NCI-H2196 treated with DMSO at 0.1 percent for 48 hours (cell line): ENCODE measurements around the gene TYW5.

Source experiments
- DNase-seq: peaks from one replicate; lab custom pipeline; 2025; ENCODE audit not compliant: unreplicated experiment; lab: John Stamatoyannopoulos, UW

Gene TYW5

GRCh38 chr2:199955339-199956061 is at the start of gene TYW5, which contains the start of gene MAIP1:
TYW5 (minus strand) TSS chr2:199955491; CDS start chr2:199955470, 21 bp downstream.
MAIP1 (plus strand) TSS chr2:199955582; CDS start chr2:199955799, 217 bp downstream.
- peak; percentile 66 for DNase-seq

GRCh38 chr2:200003444-200003843 is 48.2 kb upstream of the TYW5 start:
- no peak for DNase-seq

DNA sequence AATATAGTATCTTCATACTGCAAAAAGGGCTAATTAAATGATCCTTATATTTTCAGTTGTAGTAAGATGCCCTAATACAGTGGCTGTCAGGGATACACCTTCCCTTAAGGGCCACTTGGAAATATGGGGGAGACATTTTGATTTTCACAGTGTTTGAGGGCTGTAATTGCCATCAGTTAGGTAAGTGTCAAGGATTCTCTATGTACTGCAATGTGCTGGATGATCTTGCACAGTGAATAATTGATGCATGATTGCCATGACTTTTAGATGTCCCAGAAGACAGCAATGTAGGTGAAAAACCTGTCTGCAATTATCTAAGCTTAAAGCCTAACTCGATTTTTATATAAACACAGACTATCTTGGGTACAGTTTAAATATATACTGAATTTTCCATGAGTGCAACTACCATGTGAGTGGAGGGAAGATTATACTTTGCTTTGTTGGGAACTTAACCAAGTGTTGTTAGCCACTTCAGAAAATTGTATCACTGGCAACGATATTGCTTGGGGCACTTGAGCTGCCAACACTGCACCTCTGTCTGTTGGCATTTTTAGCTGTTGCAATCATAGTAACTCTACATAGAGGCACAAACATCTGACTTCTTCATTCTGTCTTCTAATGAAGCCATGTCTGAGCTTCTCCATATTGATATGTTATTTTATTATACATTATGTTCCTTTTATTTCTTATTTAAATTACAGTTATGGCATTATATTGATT is 45.3 kb upstream of the TYW5 start:
- no peak for DNase-seq

DNA sequence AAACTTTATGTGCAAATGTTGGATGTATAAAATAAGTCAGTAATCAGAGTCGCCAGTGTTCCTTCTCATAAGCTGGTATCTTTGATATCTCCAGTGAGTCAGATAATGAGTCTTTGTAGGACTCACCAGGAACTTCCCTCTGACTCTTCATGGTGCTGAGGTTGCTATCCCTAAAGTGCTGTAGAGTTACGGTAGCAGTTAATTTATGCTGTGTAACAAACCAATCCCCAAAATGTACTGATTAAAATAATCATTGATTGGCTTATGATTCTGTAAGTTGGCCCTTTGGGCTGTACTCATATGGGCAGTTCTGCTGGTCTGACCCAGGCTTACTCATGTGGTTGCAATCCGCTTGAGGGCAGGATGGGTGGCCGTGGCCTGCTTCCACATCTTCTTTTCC is 43.9 kb upstream of the TYW5 start:
- DNase-seq, result no peak

- no peak for DNase-seq
Measured at GRCh38 chr2:199997296-199997695, 42.0 kb upstream of the TYW5 start.

DNA sequence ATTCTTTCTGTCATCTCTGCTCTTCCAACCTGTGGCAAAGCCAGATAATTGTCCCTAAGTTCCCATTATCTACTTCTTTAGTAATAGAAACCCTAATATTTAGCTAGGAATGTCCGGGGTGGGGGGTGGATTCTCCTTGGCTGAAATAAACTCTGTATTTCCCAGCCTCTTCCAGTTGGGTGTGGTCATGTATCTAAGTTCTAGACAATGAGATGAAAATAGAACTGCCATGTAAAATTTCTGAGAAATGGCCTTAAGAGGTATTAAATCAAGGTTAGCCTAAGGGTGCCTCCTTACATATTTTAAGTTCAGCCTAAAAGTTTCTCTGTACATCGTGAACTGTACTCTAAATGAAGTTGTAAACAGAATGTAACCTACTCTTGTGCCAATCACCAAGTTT is 39.6 kb upstream of the TYW5 start:
- DNase-seq, result no peak

- no peak for DNase-seq
Measured at GRCh38 chr2:199994371-199994770, 39.1 kb upstream of the TYW5 start.

- DNase-seq, result no peak
Measured at GRCh38 chr2:199992296-199992695, 37.0 kb upstream of the TYW5 start.

DNA sequence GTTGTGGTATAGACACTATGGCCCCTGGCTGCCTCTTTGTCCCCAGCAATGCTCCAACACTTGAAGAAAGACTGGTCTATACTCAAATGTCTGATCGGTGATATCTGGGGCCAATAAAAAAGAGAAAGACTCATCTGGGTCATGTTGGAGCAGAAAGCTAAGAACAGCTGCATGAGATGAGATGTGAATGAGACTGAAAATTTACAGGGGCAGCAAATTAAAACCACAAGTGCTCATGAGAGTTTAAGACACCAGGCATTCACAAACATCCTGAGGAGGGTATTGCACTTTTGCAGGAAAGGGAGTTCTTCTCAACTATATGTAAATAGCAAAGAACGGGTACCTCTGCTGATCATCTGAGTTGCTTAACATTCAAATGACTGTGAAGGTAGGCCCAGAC is 36.4 kb upstream of the TYW5 start:
- DNase-seq, result no peak

- DNase-seq, result no peak
Measured at GRCh38 chr2:199989822-199990221, 34.5 kb upstream of the TYW5 start.

DNA sequence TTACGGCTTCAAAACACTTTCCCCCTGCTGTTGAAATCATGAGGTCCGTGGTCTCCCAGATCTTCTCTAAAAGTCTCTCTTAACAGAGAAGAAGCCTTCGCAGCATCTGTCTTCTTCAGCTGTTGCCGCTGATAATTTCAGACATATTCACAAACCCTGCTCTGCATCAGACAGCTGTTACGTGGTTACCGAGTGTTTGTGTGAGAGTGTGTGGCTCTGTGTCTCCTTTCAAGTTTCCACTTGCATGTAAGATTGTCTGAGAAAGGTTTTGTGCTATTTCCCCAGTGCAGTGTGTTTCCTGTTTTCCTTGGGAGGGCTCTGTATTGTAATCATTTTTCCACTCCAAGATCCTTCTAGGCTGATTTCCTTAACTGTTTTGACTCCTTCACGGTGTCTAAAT is 32.9 kb upstream of the TYW5 start:
- no peak for DNase-seq

DNA sequence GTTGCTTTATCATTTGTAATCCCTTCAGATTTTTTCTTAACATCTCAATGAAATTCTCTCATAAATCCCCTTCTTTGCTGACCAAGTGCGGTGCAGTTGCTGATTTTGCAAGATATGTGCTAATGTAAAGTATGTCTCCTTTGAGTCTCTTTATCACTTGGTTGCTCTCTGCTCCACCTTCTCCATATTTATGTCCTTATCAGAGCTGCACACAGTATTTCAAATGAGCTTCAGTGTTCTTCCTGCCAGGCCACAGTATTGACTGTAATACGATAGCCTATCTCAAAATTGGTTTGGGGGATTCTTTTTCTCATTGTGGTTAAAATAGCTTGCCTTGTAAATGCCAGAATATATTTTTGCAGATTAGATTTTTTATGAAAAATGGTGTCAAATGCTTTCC is 32.3 kb upstream of the TYW5 start:
- DNase-seq, result no peak

- peak; percentile 18 for DNase-seq
Measured at GRCh38 chr2:199985625-199986207, 30.4 kb upstream of the TYW5 start.

GRCh38 chr2:199984755-199985154 is 29.5 kb upstream of the TYW5 start:
- DNase-seq, result no peak

GRCh38 chr2:199984159-199984558 is 28.9 kb upstream of the TYW5 start:
- no peak for DNase-seq

DNA sequence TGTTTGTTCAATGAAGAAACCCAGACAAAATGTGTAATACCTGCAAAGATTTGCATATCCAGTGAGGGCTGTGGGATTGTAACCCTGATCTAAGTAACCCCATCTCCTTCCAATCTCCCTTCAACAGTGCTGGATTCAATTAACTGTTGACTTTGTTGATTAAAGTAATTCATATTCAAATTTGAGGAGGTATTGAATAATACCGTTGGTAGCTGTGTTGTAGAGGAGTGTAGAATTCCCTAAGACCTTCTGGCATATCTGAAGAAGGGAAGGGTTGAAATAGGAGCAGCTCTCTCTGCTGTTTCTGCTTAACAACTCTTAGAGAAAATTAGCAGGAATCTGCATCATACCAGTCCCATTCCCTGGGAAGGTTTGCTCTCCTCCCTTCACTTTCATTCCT is 28.2 kb upstream of the TYW5 start:
- DNase-seq, result no peak

DNA sequence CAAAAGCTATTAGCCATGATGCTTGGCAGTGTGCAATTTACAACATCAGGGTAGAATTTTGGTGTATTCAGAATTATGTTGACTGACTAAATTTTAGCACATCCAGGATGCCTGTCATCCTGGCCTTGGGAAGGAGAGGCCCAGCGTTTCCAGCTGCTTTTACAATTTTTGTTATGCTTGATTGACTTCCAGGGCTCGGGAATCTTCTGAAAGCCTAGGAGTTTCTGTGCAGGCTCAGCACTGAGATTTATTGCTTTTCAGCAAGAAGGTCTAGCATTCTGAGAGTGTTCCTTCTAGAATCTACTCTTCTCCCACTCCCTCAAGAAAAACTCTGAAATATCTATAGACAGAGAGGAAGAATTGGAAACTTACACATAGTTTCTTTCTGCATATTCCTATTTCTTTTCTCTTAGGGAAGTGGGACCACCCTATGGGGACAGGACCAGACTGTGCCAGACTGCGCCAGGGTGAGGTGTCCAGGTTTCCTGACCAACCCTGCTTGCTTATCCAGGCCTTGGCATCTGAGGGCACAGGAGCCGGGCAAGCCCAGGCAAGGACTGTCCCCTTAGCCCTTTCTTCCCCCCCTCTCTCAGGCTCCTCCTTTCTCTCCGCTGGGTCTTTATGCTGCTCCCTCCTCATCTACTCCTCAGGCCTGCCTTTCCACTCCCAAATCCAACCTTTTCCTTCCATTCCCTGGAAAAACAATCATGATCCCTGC is 27.0 kb upstream of the TYW5 start:
- DNase-seq, result no peak

- DNase-seq, result no peak
Measured at GRCh38 chr2:199979832-199980628, 24.7 kb upstream of the TYW5 start.

GRCh38 chr2:199979398-199979797 is 24.1 kb upstream of the TYW5 start:
- DNase-seq, result no peak

- DNase-seq, result no peak
Measured at GRCh38 chr2:199977984-199978415, 22.7 kb upstream of the TYW5 start.
